Upper lobe of right lung (tissue), 1 donor: ENCODE data around the gene PRDM15. TPM values are rescaled to one million over a fixed set of nuclear protein-coding genes. Genes with fewer than 3 reads are reported as not detected.

Source experiments
- ATAC-seq: fragments of 200-7000 bp; cut with Tn5 transposase; one replicate; pipeline ENCODE4 v1.9.1; 2020; ENCODE audit warnings: mild to moderate bottlenecking, moderate library complexity
- DNase-seq: peaks from one replicate; pipeline ENCODE4 v3.0.0-alpha.2; 2020
- H3K27ac ChIP-seq: fragments of 200-600 bp; one replicate; pipeline ENCODE4 v1.8.0; 2022
- H3K27me3 ChIP-seq: fragments of 200-600 bp; one replicate; pipeline ENCODE4 v1.8.0; 2022; ENCODE audit warnings: mild to moderate bottlenecking
- H3K36me3 ChIP-seq: fragments of 200-600 bp; one replicate; pipeline ENCODE4 v1.8.0; 2022
- H3K4me1 ChIP-seq: fragments of 200-600 bp; one replicate; pipeline ENCODE4 v1.8.0; 2022
- H3K4me3 ChIP-seq: fragments of 200-600 bp; one replicate; pipeline ENCODE4 v1.8.0; 2022; ENCODE audit warnings: mild to moderate bottlenecking
- H3K9me3 ChIP-seq: fragments of 200-600 bp; one replicate; pipeline ENCODE4 v1.8.0; 2022
- CTCF ChIP-seq: fragments of 200-600 bp; IDR thresholded peaks from one replicate; pipeline ENCODE4 v1.8.0; 2022; ENCODE audit warnings: antibody characterized with exemption
- intact Hi-C: fragments of 100-400 bp; cut with DNase I; formaldehyde crosslinking; loops from one replicate; pipeline ENCODE4 v1.11.0; 2022
- total RNA-seq: library from RNA; stranded (reverse); fragmentation: NEBNext Ultra II Directional; extraction: Animal tissue kit (Norgen Biotek cat#: 25700); gene quantifications from one replicate; pipeline ENCODE4 v1.2.1, GENCODE V29; 2021
- donor health status: DM: no; HTN: yes; CAD: no; lungs with severe emphysema.

The PRDM15 gene
- total RNA-seq, 1 donor from 2014 or later = 7.4 TPM

GRCh38 chr21:41846536-41846935 is 32.6 kb downstream of the PRDM15 start:
- H3K27ac ChIP-seq = no peak overlapping the region
- no peak for TF ChIP-seq CTCF
- ATAC-seq (no peak), DNase-seq (peak; percentile 32)
- H3K27me3 ChIP-seq = no peaks in the 10 kb centered on the region
- H3K4me1 ChIP-seq = no peaks in the 10 kb centered on the region
- intact Hi-C loops = no loop called here
- H3K9me3 ChIP-seq = no peaks in the 10 kb centered on the region
- no peak overlapping the region for H3K4me3 ChIP-seq
- H3K36me3 ChIP-seq = no peaks in the 10 kb centered on the region

- DNase-seq = peak; percentile 16
- no peaks in the 10 kb centered on the region for H3K9me3 ChIP-seq
- intact Hi-C loops = no loop called here
- no peak overlapping the region for H3K27ac ChIP-seq
- H3K4me1 ChIP-seq = no peaks in the 10 kb centered on the region
- ATAC-seq = no peak
- H3K36me3 ChIP-seq = no peaks in the 10 kb centered on the region
- H3K27me3 ChIP-seq = no peaks in the 10 kb centered on the region
- H3K4me3 ChIP-seq = no peak overlapping the region
- no peak for TF ChIP-seq CTCF
Measured at GRCh38 chr21:41846033-41846317, 33.2 kb downstream of the PRDM15 start.

GRCh38 chr21:41845310-41846032 is 33.7 kb downstream of the PRDM15 start:
- no peak overlapping the region for H3K4me3 ChIP-seq
- DNase-seq = peak; percentile 54
- H3K27ac ChIP-seq = no peak overlapping the region
- no peaks in the 10 kb centered on the region for H3K36me3 ChIP-seq
- ATAC-seq = no peak
- intact Hi-C loops = no loop called here
- H3K4me1 ChIP-seq = no peaks in the 10 kb centered on the region
- no peaks in the 10 kb centered on the region for H3K27me3 ChIP-seq
- no peaks in the 10 kb centered on the region for H3K9me3 ChIP-seq
- no peak for TF ChIP-seq CTCF

DNA sequence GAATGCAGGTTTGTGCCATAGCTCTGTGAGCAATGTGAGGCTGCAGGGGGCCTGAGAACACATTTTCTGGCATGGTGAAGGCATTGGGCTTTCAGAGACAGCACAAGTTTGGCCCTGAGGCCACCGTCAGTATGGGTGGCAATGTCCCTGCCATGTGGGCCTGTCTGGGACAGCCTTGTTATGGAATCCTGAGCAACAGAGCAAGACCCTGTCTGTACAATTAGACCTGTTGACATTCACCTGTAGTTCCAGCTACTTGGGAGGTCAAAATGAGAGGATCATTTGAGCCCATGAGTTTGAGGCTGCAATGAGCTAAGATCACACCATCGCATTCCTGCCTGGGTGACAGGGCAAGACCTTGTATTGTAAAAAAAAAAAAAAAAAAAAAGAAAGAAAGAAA is 35.6 kb downstream of the PRDM15 start:
- H3K36me3 ChIP-seq = peaks cover 8% of the 10 kb centered on the region
- no peak for ATAC-seq
- peak; percentile 28 for DNase-seq
- TF ChIP-seq CTCF = no peak
- H3K9me3 ChIP-seq = no peaks in the 10 kb centered on the region
- no peak overlapping the region for H3K27ac ChIP-seq
- no peaks in the 10 kb centered on the region for H3K27me3 ChIP-seq
- H3K4me1 ChIP-seq = no peaks in the 10 kb centered on the region
- no peak overlapping the region for H3K4me3 ChIP-seq
- intact Hi-C loops = no loop called here

DNA sequence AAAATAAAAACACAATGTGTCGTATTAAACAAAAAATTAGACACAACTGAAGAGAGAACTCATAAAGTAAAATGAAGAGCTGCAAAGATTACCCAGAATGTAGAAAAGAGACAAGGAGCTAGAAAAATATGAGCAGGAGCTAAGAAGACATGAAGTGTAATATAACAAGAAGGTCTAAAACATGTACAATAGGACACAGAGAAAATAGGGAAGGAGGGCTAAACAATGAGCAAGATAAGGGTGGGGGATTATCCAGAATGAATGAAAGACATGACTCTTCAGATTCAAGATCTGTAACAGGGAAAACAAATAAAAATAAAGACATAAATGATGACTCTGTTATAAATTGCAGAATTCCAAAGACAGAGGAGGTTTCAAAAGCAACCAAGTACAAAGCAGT is 38.3 kb downstream of the PRDM15 start:
- TF ChIP-seq CTCF = no peak
- DNase-seq (no peak), ATAC-seq (no peak)
- H3K4me3 ChIP-seq = no peak overlapping the region
- intact Hi-C loops = no loop called here
- no peaks in the 10 kb centered on the region for H3K9me3 ChIP-seq
- no peak overlapping the region for H3K27ac ChIP-seq
- no peaks in the 10 kb centered on the region for H3K27me3 ChIP-seq
- no peaks in the 10 kb centered on the region for H3K4me1 ChIP-seq
- H3K36me3 ChIP-seq = peaks cover 27% of the 10 kb centered on the region
